Anterior cingulate cortex (tissue), 58 donors: ENCODE data around the gene GGTLC1.

ENCODE experiments used
- DNase-seq, 58 donors: peaks; one replicate each; lab custom pipeline; 2025; lab: John Stamatoyannopoulos, UW

GGTLC1 gene

GRCh38 chr20:23988561-23988960 lies at the start of gene GGTLC1:
TSS of gene GGTLC1 (minus strand) at chr20:23988779. CDS start at chr20:23986611, 2,168 bp downstream.
- DNase-seq = no peak

- no peak for DNase-seq
These were observed 46.2 kb upstream of the GGTLC1 start for GRCh38 chr20:24034820-24035219.

- DNase-seq = no peak
These were observed 45.0 kb upstream of the GGTLC1 start for GRCh38 chr20:24033565-24033964.

- no peak for DNase-seq
These were observed 44.6 kb upstream of the GGTLC1 start for GRCh38 chr20:24033151-24033550.

GRCh38 chr20:24032400-24032898 lies 43.9 kb upstream of the GGTLC1 start:
- no peak for DNase-seq

- peak in 2 of 58 donors; percentile 12 to 14 for DNase-seq
These were observed 38.6 kb upstream of the GGTLC1 start for GRCh38 chr20:24027229-24027628.

- no peak for DNase-seq
These were observed 34.1 kb upstream of the GGTLC1 start for GRCh38 chr20:24022621-24023180.

- no peak for DNase-seq
These were observed 30.2 kb upstream of the GGTLC1 start for GRCh38 chr20:24018796-24019195.

- DNase-seq = no peak
These were observed 28.8 kb upstream of the GGTLC1 start for GRCh38 chr20:24017458-24017755.

- DNase-seq = no peak
These were observed 28.3 kb upstream of the GGTLC1 start for GRCh38 chr20:24016607-24017457.

GRCh38 chr20:24013953-24014352 lies 25.4 kb upstream of the GGTLC1 start:
- DNase-seq = peak in 1 of 58 donors; percentile 13

GRCh38 chr20:24011282-24011681 lies 22.7 kb upstream of the GGTLC1 start:
- no peak for DNase-seq

- no peak for DNase-seq
These were observed 19.2 kb upstream of the GGTLC1 start for GRCh38 chr20:24007758-24008157.

- peak in 1 of 58 donors; percentile 32 for DNase-seq
These were observed 18.6 kb upstream of the GGTLC1 start for GRCh38 chr20:24007073-24007595.

GRCh38 chr20:24006626-24007025 lies 18.0 kb upstream of the GGTLC1 start:
- no peak for DNase-seq

GRCh38 chr20:24004471-24004870 lies 15.9 kb upstream of the GGTLC1 start:
- DNase-seq = no peak

GRCh38 chr20:24002896-24003295 lies 14.3 kb upstream of the GGTLC1 start:
- no peak for DNase-seq

GRCh38 chr20:24001712-24002405 lies 13.3 kb upstream of the GGTLC1 start:
- no peak for DNase-seq

- DNase-seq = no peak
These were observed 10.3 kb upstream of the GGTLC1 start for GRCh38 chr20:23998844-23999243.

- DNase-seq = no peak
These were observed 9.8 kb upstream of the GGTLC1 start for GRCh38 chr20:23998392-23998791.
